D721Med (cell line): ENCODE data around the gene GLRB.
A peak's percentile ranks its signal among the peaks of the same experiment; 100 is the strongest.
"Not testable (repeated sequence)": the region's sequence is repeated elsewhere in the genome, so short reads cannot be mapped to it uniquely, and the experiment has no call there.

ENCODE experiments used
- DNase-seq: peaks from one replicate; pipeline ENCODE4 v3.0.0; 2011; ENCODE audit warnings: low spot score; ENCODE audit not compliant: insufficient read length
- FAIRE-seq: peaks from 2 replicates; lab custom pipeline; 2011; peaks lifted over from hg19 to GRCh38; lab: Jason Lieb, UNC
- TF ChIP-seq, protein P1 (sequence below): IDR thresholded peaks from 2 replicates; pipeline ENCODE4 v1.5.1; 2012; ENCODE audit warnings: mild to moderate bottlenecking, control low read depth; ENCODE audit not compliant: insufficient read depth; ENCODE audit errors: missing control alignments

The GLRB gene

DNA sequence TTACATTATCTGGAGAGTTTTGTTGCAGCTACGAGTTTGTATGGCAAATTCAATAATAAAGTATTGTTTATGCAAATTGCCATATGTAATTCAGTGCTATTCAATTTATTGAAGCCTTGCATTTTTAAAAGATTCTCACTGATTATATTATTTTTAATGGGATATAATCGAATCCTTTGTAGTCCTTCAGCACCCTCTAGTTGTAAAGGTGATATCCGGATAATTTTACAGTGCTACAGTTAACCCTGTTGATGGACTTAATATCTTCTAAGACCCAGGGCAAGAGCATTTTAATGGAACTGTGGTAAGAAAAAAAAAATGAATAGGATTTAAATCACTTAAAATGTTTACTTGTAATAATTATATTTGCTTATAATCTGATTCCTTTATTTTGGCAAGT lies 96.1 kb downstream of the GLRB start:
- FAIRE-seq = no peak
- DNase-seq = no peak
- TF ChIP-seq, protein P1, sequence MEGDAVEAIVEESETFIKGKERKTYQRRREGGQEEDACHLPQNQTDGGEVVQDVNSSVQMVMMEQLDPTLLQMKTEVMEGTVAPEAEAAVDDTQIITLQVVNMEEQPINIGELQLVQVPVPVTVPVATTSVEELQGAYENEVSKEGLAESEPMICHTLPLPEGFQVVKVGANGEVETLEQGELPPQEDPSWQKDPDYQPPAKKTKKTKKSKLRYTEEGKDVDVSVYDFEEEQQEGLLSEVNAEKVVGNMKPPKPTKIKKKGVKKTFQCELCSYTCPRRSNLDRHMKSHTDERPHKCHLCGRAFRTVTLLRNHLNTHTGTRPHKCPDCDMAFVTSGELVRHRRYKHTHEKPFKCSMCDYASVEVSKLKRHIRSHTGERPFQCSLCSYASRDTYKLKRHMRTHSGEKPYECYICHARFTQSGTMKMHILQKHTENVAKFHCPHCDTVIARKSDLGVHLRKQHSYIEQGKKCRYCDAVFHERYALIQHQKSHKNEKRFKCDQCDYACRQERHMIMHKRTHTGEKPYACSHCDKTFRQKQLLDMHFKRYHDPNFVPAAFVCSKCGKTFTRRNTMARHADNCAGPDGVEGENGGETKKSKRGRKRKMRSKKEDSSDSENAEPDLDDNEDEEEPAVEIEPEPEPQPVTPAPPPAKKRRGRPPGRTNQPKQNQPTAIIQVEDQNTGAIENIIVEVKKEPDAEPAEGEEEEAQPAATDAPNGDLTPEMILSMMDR = peak; percentile 33

DNA sequence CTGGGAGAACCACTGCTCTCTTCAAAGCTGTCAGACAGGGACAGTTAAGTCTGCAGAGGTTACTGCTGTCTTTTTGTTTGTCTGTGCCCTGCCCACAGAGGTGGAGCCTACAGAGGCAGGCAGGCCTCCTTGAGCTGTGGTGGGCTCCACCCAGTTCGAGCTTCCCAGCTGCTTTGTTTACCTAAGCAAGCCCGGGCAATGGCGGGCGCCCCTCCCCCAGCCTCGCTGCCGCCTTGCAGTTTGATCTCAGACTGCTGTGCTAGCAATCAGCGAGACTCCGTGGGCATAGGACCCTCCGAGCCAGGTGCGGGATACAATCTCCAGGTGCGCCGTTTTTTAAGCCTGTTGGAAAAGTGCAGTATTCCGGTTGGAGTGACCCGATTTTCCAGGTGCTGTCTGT lies 104.3 kb downstream of the GLRB start:
- FAIRE-seq, DNase-seq: not testable (repeated sequence)

DNA sequence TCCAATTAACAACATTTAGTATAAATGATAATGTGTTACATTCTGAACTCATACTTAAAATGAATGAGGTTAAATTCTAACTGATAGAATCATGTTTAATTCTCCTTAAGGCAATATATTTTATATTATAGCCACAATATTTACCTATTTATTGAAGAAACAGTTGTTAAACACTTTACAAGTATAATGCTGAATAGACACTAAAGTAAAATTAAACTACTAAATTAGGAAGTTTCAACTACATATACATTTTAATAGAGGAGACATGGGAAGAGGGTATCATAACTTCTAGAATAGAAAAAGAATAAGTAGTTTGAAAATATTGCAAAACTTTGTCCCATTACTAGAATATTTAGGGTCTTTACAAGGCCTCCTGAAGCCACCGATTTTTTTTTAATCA lies 108.3 kb downstream of the GLRB start:
- FAIRE-seq (no peak), DNase-seq (no peak)
- TF ChIP-seq, protein P1 = no peak

GRCh38 chr4:157185363-157185762 lies 109.4 kb downstream of the GLRB start:
- DNase-seq (no peak), FAIRE-seq (no peak)
- TF ChIP-seq, protein P1 = no peak

GRCh38 chr4:157195374-157195773 lies 119.4 kb downstream of the GLRB start:
- no peak for DNase-seq
- TF ChIP-seq, protein P1 = no peak
- FAIRE-seq = no peak

DNA sequence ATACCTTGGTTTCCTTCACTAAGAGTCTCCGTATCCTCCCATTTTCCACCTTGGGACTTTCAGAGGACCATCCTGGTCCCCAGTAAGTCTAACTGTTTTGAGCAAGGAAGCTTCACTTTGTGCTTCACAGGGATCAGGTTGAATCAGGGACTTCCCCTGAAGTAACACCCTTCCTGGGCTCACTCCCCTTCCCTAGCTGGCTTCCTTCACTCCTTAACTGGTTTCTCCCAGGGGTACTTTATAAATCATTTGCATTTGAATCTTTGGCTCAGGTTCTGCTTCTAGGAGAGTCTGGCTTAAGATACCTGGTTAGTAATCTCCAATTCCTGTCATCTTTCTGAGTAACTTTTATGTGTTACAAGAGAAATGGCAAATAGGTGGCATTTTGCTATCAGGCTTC lies 120.1 kb downstream of the GLRB start:
- no peak for FAIRE-seq
- DNase-seq = no peak
- TF ChIP-seq, protein P1 = no peak

GRCh38 chr4:157204634-157205244 lies 128.8 kb downstream of the GLRB start:
- FAIRE-seq (no peak), DNase-seq (no peak)
- TF ChIP-seq, protein P1 = peak; percentile 37
